Sigmoid colon (tissue), 4 donors: ENCODE measurements around the gene MORN5.

Experiments used
- CTCF ChIP-seq, 4 experiments: fragments of 450-650 bp in 3 of 4; fragments of 200-600 bp in 1 of 4; IDR thresholded peaks; one replicate each; pipeline ENCODE4 v1.5.1; 2016 to 2019; ENCODE audit warnings: antibody characterized with exemption in 4 of 4, mild to moderate bottlenecking in 3 of 4, moderate library complexity in 2 of 4
- EP300 ChIP-seq, 4 donors: sonication (generic); formaldehyde crosslinking; IDR thresholded peaks; one replicate each; pipeline ENCODE4 v1.6.1; 2017; ENCODE audit warnings: antibody characterized with exemption in 4 of 4
- POLR2A ChIP-seq, 2 donors: fragments of 450-650 bp; IDR thresholded peaks; one replicate each; pipeline ENCODE4 v1.6.1; 2016; ENCODE audit warnings: antibody characterized with exemption in 2 of 2, mild to moderate bottlenecking in 2 of 2, moderate library complexity in 2 of 2
- POLR2AphosphoS5 ChIP-seq, 4 donors: sonication (generic); formaldehyde crosslinking; IDR thresholded peaks; one replicate each; pipeline ENCODE4 v1.6.1; 2017; ENCODE audit warnings: antibody characterized with exemption in 4 of 4

DNA sequence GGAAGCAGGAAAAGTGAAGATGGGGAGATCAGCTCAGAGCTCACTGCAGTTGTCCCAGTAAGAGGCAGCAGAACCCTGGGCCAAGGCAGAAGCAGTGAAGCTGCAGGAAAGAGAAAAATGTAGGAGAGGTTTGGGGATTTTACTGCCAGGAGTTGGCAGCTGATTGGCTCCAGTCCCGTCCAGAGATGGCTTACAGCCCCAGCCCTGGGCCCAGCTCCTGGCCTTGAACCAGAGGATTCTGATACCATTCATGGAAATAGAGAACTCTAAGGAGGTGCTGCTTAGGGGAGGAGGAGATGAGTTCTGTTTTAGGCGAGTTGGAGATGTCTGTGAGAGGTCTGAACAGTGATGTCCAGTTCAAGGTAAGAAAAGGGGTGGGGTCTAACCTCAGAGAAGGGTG is 4.6 kb downstream of the MORN5 start:
- TF ChIP-seq CTCF (IDR thresholded peaks at IDR 0.05) (no peak), POLR2AphosphoS5 (IDR thresholded peaks at IDR 0.05) (peak; percentile 55 to 86 (median 73)), EP300 (IDR thresholded peaks at IDR 0.05) (peak in 1 of 4 donors; percentile 21), POLR2A (IDR thresholded peaks at IDR 0.05) (no peak)
